KOPT-K1 (cell line): ENCODE data around the gene PPP3CA.

ENCODE experiments used
- H3K27ac ChIP-seq: fragments of 200-600 bp; sonication (generic); 2 replicates; pipeline ENCODE4 v1.5.1; 2016; ENCODE audit warnings: antibody characterized with exemption, mild to moderate bottlenecking, low read depth, low read length; ENCODE audit not compliant: poor library complexity, severe bottlenecking
- H3K36me3 ChIP-seq: fragments of 200-600 bp; sonication (generic); 2 replicates; pipeline ENCODE4 v1.5.1; 2017; ENCODE audit warnings: antibody characterized with exemption, mild to moderate bottlenecking, low read length, moderate library complexity; ENCODE audit not compliant: insufficient read depth
- H3K9me3 ChIP-seq: fragments of 200-600 bp; sonication (generic); 2 replicates; pipeline ENCODE4 v1.5.1; 2017; ENCODE audit warnings: antibody characterized with exemption, low read length, mild to moderate bottlenecking; ENCODE audit not compliant: insufficient read depth, poor library complexity, severe bottlenecking

Gene PPP3CA

DNA sequence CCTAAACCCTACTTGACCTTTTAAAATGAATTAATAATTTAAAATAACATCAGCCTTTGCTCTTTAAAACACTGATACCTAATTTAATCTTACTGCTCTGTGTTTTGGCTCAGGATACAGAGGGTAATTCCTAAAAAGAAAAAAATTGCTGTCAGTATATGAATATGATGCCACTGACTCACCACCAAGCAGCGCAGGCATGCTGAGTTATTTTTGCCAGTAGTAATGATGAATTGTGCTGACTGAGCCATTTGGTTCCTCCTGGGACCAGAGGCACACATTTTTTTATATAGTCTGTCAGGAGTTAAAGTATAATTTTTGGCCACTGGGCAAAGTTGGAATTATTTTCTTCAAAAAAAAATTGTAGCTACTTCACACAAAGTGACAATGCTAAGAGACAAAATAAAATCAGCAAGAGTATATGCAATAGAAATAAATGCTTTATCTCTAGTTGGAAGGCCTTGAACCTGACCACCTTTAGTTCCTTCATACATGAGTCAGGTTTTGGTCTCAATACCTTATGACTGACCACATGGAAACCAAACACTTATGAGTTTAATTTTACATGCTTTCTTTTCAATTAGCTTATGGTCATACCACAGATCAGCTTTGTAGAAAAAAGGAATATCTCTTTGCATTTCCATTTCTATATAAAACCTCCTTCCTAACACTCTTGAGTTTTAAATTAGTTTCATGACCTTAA, 115.1 kb downstream of the PPP3CA start:
- Histone ChIP-seq H3K27ac (no peak overlapping the region), H3K36me3 (no peaks in the 10 kb centered on the region), H3K9me3 (peaks cover 7% of the 10 kb centered on the region)

DNA sequence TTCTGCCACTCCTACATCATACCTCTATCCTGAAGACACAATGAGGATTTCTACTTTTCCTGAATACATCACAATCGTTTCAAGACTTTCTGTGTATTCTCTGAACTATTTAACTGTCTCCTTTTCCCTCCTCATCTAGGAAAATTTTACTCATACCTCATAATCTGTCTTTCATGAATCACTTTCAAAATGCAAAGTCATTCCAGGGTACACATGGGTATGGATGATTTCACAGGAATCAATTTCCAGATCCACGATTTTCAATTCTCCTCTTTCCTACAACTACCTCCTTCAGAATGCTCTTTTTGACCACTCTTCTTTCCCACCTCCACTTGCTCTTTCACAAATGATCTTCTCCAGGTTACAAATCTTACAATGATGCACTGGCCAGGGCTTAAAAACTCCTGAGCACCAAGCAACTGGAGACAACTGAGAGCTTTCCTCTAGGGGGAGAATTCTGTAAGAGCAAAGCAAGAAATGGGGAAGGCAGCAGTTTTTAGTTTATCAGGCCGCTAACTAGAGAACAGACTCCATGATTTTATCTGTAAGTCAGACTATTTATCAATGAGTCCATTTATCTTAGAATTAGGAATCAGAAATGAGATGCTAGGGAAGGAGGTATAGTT, 116.4 kb downstream of the PPP3CA start:
- H3K9me3 ChIP-seq, result peaks cover 7% of the 10 kb centered on the region
- H3K36me3 ChIP-seq, result no peaks in the 10 kb centered on the region
- H3K27ac ChIP-seq, result no peak overlapping the region

DNA sequence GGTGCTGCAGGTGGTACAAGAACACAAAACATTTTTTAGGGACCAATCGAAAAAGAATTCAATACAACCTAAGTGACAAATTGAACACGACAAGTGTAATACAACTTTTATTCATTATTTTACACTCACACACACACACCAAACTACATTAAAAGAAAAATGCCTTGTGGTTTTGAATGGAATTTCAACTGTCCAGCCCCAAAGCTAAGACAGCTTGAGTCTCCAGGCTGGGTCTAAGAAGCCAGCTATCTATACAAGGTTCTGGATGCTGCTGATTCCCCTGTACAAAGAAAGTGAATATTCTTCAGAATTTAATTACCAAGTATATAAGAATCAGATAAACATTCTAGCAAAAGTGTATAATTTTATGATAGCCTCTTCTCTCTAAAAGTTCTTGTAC, 118.2 kb downstream of the PPP3CA start:
- no peak overlapping the region for H3K27ac ChIP-seq
- peaks cover 4% of the 10 kb centered on the region for H3K9me3 ChIP-seq
- no peaks in the 10 kb centered on the region for H3K36me3 ChIP-seq

DNA sequence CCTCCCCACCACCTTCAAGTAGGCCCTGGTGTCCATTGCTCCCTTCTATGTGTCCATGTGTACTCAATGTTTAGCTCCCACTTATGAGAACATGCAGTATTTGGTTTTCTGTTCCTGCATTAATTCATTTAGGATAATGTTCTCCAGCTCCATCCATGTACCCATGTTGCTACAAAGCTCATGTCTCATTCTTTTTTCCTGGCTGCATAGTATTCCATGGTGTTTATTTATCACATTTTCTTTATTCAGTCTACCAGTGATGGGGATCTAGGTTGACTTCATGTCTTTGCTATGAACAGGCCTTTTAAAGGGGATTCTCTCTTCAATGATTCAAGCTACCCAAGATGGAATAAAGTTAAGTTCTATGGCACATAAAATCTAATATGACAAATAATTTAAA, 119.6 kb downstream of the PPP3CA start:
- Histone ChIP-seq H3K9me3 (no peaks in the 10 kb centered on the region), H3K36me3 (no peaks in the 10 kb centered on the region), H3K27ac (no peak overlapping the region)

DNA sequence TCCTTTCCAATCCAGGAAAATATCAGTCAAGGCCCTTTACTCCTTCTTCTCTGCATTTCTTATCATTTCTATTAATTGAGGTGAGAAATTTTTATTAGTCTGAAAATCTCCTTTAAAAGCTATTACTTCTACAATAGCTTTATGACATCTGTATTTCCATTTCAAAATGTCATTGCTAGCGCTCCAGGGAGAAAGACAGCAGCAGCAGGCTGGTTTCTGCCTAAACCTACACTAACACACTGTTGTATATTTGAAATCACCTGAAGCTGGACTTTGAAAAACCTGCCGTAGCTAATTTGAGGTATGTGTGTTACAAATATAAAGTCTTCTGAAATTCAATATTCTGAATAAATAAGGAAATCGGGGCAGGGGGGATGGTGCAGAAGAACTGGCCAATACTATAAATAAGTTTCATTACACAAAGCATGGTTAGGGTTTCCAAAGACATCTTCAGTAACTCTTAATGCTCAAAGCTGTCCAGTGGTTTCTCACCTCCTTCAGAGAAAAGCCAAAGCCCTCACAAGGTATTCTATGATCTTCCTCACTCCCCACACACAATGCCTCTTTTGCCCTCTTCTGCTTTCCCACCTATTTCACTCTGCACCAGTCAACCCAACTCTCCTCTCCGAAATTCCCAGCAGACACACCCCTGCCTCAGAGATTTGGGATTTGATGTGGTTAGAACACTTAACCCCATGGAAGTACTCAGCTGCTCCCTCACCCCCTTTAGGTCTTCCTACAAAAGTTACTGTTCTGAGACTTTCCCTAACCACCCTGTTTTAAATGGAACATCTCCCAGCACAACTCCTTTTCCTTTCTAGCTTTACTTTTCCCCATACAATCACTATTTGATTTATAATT, 122.7 kb downstream of the PPP3CA start:
- Histone ChIP-seq H3K9me3 (no peaks in the 10 kb centered on the region), H3K27ac (no peak overlapping the region), H3K36me3 (no peaks in the 10 kb centered on the region)

DNA sequence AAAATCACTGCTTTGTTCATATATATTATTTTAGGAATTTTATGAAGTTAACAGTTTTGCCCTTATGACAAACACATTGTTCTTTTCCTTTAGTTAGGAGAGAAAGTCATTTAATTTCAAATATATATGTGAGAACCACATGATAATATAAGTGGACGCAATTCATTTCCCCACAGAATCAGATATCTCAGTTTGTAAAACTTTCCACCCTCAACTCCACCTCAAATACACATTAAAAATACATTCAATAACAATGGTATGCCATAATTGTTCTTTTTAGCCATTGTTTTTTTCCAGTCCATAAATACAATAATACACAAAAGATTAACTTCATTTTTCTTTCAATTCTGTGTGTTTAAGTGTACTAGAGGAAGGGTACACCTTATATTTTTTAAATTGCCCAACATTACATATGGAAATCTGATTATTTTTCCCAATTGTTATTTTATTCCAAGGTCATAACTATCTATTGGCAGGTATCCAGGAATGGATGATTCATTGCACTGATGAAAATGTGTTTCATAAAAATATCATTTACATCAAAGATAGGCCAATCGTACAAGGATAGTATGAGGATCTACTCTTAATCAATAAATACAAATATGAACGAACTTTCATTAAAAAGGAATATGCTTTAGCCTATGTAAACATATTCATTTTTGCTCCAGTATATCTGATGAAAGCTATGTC, 125.0 kb downstream of the PPP3CA start:
- no peaks in the 10 kb centered on the region for H3K36me3 ChIP-seq
- H3K9me3 ChIP-seq, result no peaks in the 10 kb centered on the region
- no peak overlapping the region for H3K27ac ChIP-seq

DNA sequence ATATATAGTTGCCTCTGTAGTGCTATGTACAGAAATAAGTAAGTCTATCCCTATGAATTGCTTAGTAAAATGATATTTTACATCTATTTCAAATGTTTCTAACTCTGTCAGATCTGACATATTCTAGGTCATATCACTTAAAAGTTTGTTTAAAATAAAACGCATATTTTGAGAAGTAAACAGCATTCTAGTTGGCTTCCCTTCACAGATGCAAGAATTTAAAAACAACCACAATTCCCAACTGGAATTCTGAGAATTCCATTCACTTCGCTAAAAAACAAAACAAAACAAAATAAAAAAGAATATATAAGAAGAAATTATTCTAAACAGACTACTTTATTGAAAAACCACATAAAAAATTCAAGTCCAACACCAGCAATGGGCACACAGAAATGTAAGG, 126.0 kb downstream of the PPP3CA start:
- H3K9me3 ChIP-seq, result no peaks in the 10 kb centered on the region
- no peak overlapping the region for H3K27ac ChIP-seq
- no peaks in the 10 kb centered on the region for H3K36me3 ChIP-seq

DNA sequence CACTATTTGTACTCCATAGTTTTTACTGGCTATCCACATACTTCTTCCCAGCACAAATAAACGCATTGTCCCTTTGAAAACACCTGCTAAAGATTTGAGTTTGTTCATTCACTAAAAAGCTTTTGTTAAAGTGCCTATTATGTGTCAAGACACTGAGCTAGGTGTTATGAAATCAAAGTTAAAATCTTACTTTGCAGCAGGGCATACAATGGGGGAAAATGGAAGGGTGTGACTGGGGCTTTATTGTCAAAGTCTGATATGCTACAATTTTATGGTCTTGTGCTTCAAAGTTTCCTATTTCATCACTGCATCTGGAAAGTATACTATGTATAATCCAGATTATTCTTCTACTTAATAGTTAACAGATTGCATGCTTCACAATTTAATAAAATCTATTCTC, 128.4 kb downstream of the PPP3CA start:
- Histone ChIP-seq H3K27ac (no peak overlapping the region), H3K9me3 (no peaks in the 10 kb centered on the region), H3K36me3 (no peaks in the 10 kb centered on the region)

DNA sequence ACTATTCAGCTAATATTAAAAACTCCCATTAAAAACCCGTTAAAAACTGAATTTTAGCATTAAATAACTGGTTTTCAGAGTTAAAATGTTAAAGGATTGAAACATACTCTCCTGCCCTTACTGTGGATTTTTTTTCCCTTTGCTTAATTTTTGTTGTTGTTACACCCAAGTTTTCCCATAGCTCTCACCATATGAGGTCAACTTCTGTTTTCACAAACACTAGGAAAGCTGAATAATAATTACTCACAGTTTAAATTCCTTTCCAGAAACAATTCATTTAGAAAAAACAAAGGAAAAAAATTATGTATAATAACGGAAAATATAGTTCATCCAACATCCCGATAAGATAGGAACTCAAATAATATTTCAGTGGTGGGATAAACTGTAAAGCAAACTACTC, 129.0 kb downstream of the PPP3CA start:
- Histone ChIP-seq H3K36me3 (no peaks in the 10 kb centered on the region), H3K27ac (no peak overlapping the region), H3K9me3 (no peaks in the 10 kb centered on the region)

DNA sequence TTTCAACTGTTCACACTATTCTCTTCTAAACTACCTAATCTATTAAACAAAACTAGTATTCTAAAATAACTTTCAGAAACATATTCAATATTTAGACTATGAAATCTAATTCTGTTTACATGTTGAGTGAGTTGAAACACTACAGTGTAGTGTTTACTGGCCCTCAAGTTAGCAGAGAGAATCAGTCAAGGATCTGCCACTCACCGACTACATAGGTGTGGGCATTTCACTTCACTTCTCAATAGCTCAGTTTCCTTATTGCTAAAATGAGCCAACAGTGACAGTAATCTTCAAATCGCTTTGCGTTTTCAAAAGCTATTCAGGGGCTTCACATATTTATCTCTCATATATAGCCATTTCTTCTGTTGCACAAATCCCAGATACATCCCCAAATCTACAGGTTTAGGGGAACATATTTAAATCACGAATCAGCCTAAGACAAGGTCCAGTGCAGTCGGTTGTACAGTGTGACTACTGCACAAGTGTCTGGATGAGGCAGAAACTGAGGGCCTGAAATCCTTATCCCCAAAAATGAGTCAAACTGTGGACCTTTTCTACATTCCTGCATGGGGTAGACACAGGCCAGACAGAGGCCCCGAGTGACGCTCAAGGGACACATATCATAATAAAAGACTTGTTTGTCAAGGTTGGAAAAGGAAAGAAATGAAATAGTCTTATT, 129.8 kb downstream of the PPP3CA start:
- Histone ChIP-seq H3K9me3 (no peaks in the 10 kb centered on the region), H3K36me3 (no peaks in the 10 kb centered on the region), H3K27ac (no peak overlapping the region)

DNA sequence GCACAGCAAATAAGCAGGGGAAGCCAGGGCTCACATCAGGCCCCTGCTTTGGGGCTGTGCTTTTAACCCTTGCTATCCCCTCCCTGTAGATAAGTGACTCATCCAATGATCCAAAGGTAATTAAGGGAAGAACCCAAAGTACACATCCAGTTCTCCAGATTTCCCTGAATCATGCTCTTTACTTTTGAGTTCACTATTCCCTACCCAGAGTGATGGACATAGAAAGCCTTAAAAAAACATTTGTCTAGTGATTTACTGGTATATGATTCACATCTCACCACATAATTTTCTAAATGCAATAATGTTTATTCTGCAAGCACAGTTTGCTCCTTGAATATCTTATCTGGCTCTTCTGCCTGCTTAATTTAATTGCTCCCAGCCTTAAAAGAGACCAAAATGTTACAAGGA, 136.2 kb downstream of the PPP3CA start:
- Histone ChIP-seq H3K27ac (no peak overlapping the region), H3K36me3 (no peaks in the 10 kb centered on the region)

DNA sequence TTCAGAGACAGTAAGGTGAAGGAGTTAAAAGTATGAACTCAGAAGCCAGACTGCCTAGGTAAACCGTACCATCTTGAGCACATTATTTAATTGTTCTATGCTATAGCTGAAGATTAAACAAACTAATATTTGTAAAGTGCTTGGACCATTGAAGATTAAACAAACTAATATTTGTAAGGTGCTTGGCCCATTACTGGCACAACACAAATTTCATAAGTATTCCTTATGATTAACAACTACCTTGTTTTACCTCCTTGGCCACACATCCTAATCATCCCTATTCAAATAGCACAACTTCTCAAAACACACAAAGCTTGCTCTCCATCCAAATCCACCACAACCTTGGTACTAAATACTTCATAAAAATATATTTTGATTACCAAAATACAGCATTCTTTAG, 137.0 kb downstream of the PPP3CA start:
- no peaks in the 10 kb centered on the region for H3K36me3 ChIP-seq
- H3K9me3 ChIP-seq, result no peaks in the 10 kb centered on the region
- no peak overlapping the region for H3K27ac ChIP-seq

More for the DNA sequence above, 136.2 kb downstream of the PPP3CA start:
- no peaks in the 10 kb centered on the region for H3K9me3 ChIP-seq

DNA sequence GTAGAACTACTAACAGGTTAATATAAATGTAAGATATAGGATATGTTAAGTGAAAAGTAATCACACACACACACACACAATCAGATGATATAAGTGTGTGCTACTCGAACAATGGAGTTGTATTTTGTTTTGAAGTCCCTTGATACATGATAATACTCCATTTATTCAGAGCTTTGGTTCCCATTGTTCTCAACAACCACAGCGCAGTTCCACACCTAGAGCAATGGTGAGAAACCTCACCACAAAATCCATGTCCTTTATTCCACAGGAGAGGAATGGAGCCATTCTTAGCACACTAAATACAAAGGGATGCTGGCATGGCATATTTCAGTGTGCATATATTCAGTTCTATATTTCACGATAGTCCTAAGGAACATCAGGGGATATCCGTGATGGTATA, 139.2 kb downstream of the PPP3CA start:
- Histone ChIP-seq H3K9me3 (no peaks in the 10 kb centered on the region), H3K27ac (no peak overlapping the region), H3K36me3 (no peaks in the 10 kb centered on the region)

DNA sequence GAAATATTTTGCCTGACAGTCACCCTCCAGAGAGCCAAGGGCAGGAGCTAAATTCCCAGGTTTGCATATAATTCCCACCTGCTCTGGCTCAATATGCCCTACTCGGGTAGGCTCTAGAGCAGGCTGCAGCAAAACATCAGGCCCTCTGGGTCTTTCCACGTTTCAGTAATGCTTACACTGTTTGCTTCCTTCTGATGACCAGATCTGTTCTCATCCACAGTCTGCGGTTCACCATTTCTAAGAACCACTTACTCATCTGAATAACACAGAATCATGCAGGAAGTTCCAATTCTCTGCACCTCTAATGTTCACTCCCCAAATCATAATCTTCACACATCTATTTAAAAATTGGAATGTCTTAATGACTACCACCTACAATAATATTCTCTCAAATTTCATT, 141.4 kb downstream of the PPP3CA start:
- no peak overlapping the region for H3K27ac ChIP-seq

More for the DNA sequence above, 141.4 kb downstream of the PPP3CA start:
- no peaks in the 10 kb centered on the region for H3K9me3 ChIP-seq
- H3K36me3 ChIP-seq, result no peaks in the 10 kb centered on the region
